SH-SY5Y (cell line): ENCODE measurements around the gene LPGAT1.

Experiments
- GATA2 ChIP-seq: IDR thresholded peaks from 2 replicates; pipeline ENCODE4 v1.6.1; 2011; ENCODE audit warnings: mild to moderate bottlenecking, low read depth, low read length
- GATA3 ChIP-seq: IDR thresholded peaks from 2 replicates; pipeline ENCODE4 v1.6.1; 2011; ENCODE audit warnings: low read depth, mild to moderate bottlenecking, low read length, moderate library complexity

GRCh38 chr1:211708006-211708405, 122.6 kb downstream of the LPGAT1 start:
- TF ChIP-seq GATA2 (no peak), GATA3 (no peak)
